OCI-LY1 (cell line): ENCODE results near the gene AKT1S1.

Source experiments
- CTCF ChIP-seq: fragments of 200-600 bp; sonication (generic), shearing (Covaris generic); IDR thresholded peaks from 2 replicates; pipeline ENCODE4 v1.5.1; 2017; ENCODE audit warnings: mild to moderate bottlenecking, antibody characterized with exemption, low read length, moderate library complexity, mixed read lengths
- EZH2 ChIP-seq: fragments of 200-600 bp; sonication (generic), shearing (Covaris generic); IDR thresholded peaks from 2 replicates; pipeline ENCODE4 v1.8.0; 2017; ENCODE audit warnings: borderline replicate concordance, mixed run types, mild to moderate bottlenecking, antibody characterized with exemption, low read length, moderate library complexity, mixed read lengths

DNA sequence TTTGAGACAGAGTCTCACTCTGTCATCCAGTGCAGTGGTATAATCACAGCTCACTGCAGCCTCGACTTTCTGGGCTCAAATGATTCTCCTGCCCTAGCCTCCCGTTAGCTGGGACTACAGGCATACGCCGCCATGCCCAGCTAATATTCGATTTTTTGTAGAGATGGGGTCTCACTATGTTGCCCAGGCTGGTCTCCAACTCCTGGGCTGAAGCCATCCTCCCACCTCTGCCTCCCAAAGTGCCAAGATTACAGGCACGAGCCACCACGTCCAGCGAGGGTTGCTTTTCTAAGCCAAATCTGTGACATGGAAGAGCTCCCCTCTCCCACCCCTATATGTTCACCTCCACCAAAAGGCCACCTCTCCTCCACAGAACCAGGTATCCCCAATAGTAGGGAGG is 40.9 kb upstream of the AKT1S1 start:
- no peak for TF ChIP-seq CTCF
- no peak for TF ChIP-seq EZH2
